Fibroblast of skin of scalp (primary cell): ENCODE results near the gene APCDD1L.

Source experiments
- DNase-seq: peaks from one replicate; pipeline ENCODE4 v3.0.0-alpha.2; 2013

APCDD1L gene

DNA sequence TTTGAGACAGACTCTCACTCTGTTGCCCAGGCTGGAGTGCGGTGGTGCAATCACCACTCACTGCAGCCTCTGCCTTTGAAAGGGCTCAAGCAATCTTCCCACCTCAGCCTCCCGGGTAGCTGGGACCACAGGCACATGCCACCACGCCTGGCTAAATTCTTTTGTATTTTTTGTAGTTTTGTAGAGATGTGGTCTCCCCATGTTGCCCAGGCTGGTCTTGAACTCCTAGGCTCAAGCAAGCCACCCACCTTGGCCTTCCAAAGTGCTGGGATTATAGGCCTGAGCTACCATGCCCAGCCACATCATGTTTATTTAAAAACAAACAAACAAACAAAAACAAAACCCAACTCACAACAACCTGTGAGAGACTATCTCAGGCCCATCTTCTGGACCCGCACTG, 29.7 kb upstream of the APCDD1L start:
- DNase-seq, result no peak

DNA sequence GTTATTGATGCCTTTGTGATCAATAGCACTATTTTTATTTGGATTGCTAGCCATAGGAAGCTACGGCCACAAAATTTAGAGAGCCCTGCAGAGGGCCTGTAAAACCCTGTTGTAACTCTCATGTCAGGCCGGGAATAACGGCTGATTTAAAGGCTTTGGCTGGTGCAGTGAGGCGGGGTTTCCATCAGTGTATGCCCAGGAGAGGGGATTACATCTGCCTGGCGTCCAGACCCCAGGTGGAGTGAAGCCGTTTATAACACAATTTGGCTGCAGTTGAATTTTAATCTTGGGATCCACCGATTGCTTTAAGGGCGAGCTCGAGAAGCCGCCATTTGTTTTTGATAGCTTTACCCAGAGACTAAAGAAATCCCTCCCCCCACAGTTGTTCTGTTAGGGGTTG, 29.1 kb upstream of the APCDD1L start:
- DNase-seq, result no peak

DNA sequence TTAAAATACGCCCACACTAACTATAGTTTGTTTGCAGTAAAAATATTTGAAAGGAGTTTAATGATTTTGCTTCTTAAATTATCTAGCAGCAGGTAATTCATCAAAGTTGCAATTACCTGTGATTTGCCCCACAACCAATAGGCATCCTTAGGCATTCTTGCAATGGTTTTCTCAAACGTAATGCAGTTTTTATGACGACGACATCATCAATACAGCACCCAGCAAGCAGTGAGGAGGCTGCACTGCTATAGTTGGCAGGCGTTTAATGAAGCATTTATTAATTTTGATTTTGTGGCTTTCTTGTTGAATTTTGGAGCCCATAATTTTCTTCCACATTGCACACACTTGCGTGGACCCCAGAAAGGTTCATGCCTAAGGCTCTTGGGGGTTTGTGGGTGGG, 28.1 kb upstream of the APCDD1L start:
- no peak for DNase-seq

DNA sequence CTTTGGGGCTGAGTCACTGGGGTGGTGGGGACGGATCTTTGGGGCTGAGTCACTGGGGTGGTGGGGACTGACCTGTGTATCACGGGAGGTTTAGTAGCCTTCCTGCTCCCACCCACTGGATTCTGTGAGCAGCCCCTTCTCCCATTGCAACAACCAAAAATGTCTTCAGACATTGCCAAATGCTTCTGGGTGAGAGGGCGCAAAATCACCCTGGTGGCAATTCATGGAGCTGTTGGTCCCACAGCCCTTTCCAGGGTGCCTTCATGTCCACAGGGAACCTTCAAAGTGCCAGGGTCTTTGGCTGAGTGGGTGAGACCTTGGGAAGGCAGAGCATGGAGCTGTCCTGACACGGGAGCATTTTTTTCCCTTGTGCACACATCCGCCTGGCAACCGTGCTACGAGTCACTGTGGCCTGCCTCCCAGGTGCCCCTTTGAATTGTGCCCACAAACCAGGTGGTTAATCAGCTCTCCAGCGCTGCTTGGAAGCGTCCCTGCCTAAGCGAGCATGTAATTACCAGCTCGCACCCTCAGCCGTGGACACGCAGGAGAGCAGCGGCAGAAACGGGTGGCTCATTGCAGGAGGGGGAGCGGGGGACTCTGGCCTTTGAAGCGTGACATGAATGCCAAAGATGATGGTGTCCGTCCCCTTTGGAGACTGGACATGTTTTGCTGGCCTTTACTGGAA, 27.4 kb upstream of the APCDD1L start:
- DNase-seq, result no peak

DNA sequence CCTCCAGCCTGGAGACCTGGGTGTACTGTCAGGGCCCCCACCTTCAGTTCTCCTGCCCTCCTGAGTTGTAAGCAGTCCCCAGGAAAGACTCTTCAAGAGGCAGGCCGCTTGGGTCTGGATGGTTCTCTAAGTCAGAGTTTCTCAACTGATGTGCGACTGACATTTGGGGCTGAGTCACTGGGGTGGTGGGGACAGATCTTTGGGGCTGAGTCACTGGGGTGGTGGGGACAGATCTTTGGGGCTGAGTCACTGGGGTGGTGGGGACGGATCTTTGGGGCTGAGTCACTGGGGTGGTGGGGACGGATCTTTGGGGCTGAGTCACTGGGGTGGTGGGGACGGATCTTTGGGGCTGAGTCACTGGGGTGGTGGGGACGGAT, 26.8 kb upstream of the APCDD1L start:
- peak; percentile 72 for DNase-seq

DNA sequence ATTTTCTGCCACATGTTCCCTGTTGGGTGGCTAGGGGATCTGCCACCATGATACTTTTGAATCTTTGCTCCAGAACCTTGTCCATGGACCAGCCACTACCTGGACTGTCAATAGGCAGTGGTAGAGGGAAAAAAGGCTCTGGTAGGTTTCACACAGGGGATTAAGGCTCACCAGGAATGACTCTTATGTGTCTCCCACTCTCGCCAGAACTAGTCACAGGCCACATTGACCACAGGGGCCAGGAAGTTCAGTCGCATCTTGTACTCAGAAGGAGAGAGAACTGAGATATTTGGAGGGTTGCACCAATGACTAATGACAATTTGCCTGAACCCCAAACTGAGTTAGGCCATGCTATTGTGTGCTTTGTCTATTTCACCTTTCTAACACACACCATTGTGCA, 23.6 kb upstream of the APCDD1L start:
- no peak for DNase-seq

DNA sequence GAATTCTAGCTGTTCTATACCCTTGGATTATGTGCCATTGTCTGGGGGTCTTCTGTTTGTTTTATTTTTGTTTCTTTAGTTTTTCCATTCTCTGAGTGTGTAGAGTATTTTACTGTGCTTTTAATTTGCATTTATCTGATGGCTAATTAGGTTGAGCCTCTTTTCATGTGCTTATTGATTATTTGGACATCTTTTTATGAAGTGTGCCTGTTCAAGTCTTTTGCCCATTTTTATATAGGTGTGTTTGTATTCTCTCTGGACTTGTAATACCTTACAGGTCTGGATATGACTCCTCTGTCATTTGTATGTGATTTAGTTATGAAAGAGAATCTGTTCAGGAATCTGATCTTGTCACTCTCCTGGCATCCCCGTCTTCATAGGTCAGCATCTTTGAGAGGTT, 22.6 kb upstream of the APCDD1L start:
- no peak for DNase-seq

DNA sequence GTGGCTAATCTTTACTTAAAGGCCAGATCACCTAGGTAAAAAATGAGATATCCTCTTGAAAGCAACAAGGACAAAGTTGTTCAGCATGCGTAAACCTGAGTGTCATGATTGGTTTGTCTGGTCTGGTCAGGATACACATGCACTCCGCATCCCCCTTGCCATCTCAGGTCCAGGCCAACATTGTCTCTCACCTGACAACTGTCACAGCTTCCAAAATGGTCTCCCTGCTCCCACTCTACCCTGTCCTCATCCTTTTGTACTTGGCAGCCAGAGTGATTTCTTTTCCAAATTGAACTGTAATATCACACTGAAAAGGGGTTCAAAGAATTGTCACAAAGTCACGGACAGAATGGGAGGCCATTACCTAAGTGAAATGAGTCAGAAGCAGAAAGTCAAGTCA, 21.1 kb upstream of the APCDD1L start:
- DNase-seq, result no peak

DNA sequence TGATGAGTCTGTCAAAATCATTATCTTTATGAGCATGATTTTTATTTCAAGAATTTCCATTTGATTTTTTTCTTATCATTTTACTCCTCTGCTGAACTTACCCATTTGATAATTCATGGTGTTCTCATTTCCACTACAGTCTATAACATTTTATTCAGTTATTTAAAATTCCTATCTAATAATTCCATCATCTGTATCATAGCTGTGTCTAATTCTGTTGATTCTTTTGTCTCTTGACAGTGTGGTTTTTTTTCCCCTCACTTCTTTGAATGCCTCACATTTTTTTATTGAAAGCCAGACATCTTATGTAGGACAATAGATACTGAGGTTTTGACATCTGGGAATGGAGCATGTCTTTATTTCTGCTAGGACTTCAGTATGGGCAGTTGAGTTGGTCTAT, 16.5 kb upstream of the APCDD1L start:
- no peak for DNase-seq

DNA sequence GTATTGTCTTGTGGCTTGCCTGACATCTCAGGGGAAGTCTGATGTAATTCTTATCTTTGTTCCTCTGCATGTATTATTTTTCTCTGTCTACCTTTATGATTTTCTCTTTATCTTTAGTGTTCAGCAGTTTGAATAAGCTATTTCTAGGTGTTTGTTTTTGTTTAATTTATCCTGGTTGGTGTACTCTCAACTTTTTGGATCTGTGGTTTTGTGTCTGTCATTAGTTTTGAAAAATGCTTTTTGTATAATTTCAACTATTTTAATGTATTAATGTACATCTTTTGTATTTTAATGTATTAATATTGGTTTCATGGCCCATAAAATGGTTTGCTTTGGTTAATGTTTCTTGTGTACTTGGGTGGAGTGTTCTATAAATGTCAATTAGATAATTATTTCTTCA, 15.9 kb upstream of the APCDD1L start:
- no peak for DNase-seq

DNA sequence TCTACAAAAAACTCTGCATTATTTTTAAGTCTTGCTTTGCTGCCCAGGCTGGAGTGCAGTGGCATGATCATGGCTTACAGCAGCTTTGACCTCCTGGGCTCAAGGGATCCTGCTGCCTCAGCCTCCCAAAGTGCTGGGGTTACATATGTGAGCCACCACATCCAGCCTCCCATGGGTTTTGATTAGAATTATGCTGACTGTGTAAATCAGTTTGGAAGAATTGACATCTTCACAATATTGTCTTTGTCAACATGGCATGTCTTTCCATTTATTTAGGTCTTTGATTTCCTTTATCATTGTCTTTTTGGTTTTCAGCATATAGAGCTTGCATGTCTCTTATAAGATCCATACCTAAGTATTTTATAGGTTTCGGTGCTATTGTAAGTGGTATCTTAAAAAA, 13.2 kb upstream of the APCDD1L start:
- DNase-seq, result no peak

DNA sequence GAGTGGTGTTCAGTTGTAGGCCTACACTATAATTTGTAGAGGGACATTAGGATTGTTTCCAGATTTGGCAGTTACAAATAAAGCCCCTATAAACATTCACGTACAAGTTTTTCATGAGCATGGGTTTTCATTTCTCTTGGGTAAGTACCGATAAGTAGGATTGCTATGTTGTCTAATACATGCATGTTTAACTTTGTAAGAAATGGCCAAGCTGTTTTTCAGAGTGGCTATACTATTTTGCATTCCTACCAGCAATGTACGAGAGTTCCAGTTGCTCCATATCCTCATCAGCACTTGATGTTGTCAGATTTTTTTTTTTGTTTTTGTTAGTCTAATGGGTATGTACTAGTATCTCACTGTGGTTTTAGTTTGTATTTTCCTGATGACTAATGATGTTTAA, 11.2 kb upstream of the APCDD1L start:
- no peak for DNase-seq

DNA sequence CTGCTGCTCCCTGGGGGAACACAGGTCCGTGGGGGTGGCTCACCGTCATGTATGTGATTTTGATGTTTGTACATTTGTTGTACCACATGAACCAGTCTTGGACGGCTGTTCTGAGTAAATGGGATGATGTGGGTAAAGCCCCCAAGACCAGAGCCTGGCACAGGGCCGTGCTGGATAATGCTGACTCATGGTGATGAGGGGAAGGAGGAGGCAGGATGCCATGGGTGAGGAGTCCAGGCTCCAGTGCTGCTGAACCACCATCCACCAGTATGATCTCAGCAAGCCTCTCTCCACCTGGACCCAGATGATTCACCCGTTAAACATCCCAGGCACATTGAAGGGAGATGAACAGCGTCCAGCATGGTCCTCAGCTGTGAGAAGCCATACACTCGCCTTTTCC, 9.6 kb upstream of the APCDD1L start:
- DNase-seq, result peak; percentile 66

DNA sequence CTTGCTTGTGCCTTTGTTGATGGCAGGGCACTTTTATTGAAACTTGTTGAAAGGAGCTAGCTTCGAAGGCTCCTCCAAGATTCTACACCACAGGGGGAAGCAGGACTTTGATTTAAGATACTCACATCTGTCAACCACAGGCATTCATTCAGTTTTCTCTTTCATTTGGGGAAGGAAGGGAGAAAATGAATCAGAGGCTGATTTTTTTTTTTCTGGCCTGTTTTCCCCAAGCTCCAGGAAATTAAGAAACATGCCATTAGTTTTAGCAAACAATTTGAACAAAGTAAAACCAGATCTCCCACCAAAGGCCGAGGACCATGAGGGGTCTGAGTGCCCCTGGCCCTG, 8.7 kb upstream of the APCDD1L start:
- DNase-seq, result peak; percentile 65

DNA sequence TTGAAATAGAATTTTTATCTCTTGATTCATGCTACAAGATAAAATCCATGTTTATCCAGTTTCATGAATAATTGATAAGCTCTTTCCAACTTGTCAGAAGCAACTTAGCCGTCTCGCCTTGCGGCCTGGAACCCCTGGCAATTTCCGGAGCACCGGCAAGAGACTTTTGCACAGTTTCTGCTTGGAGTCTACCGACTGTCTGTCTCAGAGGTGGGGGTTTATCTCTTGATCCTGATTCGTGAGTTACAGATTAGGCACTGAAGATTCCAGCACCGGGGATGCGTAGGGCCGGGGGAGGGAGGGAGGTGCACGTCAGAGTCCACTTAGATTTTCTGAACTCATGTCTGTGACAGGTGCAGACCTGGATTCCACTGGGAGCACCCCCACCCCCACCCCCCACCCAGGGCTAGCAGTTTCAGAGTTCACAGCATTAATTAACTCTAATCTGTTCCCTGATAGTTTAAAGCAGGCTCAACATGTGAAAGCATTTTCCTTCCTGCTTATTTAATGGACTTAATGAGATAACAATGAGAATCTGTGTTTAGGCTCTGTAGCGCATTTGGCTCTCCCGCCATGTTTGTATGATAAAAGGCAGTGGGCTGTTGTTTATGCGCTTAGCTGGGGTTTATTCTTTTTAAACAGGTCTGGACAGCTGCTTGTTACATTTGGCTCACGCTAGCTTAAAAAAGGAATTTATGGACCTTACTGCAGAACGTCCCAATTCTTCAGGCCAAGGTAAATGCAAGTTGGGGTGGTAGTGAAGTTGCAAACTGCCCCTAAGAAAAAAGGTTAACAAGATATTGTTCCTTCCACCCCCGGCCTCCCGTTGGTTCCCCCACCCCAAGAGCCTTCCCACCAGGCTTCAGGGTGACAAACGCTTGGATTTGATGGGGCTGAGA, 8.1 kb upstream of the APCDD1L start:
- no peak for DNase-seq

DNA sequence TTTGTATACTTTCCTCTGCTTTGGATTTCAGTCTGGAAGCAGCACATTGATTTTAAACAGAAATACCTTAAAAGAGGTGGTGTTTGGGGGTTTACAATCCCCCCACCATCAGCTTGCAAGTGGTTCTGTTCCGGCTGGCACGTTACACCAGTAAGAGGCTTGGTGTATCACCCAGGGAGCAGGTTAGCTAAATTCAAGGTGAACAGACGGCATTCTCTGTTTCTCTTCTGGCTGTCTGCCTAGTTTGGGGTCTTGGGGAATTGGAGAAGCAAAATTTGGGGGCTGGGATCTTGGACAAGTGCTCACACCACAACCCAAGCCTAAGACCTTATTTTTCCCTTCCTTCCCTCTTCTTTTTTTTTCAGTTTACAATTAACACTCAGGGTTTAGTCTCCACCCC, 7.5 kb upstream of the APCDD1L start:
- DNase-seq, result no peak

DNA sequence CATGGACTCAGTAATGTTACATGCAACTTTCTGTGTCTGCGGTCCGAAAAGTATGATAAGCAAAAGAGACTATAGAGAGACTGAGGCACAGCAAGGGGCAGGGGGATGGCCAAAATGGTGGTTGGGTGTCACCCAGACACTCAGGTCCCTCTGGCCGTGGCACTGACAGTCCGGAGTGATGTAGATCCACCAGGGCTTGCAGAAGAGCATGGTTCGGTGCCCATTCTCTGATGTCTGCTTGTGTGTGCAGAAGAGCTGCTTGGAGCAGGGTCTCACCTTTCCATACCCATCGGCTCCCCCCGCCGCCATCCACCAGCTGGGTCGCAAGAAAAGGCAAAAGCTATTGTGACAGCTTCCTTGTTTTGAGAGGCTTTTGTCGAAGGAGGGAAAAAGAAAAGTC, 6.6 kb upstream of the APCDD1L start:
- DNase-seq, result no peak

DNA sequence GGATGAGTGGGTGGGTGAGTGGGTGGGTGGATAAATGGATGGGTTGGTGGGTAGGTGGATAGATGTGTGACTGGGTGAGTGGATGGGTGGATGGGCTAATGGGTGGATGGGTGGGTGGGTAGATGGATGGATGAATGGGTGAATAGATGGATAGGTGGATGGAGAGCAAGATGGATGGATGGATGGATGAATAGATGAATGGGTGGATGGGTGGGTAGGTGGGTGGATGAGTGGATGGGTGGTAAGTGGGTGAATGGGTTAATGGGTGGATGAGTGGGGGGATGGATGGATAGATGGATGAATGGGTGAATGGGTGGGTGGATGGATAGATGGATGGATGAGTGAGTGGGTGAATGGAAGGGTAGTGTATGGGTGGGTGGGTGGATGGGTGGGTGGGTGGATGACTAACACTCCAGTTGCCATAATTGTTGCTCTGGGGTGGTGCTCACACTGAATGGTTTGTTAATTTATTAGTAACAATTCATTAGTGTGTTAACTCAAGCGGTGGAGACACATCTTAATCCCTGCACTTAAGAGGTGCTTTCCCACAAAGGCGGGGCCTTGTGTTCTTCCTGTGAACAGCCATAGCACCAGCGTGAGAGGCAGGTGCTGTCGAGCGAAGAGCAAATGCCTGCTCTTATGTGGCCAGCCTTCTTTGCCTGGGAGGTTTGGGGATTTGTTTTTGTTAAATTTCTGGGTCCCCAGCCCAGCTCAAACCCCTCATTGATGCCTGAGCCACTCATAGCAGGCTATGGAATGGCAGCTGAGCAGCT, 4.9 kb upstream of the APCDD1L start:
- DNase-seq, result no peak

DNA sequence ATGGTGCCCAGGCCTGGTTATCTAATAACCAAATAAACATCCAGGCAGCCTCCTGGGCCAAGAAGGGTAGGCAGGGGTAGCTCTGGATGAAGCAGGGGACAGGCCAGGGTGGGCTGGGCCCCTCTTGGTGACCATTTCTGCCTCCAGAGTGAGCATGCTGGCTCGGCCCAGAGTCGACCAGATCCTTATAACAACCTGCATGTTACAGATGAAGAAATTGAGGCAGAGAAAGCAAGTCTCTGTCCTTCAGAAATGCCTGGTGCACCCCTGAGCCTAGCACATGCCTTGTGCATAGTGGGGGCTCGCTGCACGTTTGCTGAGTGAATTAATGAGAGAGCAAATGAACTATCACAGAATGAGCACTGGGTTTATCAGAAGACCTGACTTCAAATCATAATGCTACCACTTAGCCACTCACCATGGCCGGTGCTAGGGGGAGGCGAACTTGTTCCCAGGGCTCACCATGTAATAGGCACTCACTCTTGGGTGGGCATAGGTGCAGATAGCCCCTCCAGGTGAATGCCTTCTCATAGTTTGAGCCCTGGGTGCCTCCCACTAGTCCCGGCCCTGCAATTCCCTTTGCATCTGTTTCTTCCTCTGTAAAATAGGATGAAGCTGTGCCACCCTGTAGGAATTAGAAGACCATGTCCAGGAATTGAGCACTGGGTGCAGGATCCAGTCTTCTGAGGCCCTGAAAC, 3.8 kb upstream of the APCDD1L start:
- DNase-seq, result no peak

DNA sequence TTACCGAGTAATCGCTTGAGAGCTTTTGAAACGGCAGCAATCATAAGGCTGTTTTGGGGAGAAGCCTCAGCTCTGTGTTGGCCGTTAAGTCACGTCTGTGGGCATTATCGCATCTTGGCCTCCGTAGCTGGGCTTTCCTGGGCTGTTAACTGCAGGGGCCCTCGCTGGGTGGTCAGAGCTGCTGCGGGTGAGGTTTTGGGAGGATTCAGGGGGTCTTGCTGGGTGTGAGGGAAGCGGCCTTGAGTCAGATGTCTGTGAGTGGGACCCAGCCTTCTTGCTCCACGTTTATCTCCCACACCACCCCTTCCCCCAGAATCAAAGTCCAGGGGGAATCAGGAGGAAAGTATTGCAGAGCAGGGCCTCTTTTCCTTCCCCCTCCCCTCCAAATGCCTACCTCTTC, 3.2 kb upstream of the APCDD1L start:
- no peak for DNase-seq

DNA sequence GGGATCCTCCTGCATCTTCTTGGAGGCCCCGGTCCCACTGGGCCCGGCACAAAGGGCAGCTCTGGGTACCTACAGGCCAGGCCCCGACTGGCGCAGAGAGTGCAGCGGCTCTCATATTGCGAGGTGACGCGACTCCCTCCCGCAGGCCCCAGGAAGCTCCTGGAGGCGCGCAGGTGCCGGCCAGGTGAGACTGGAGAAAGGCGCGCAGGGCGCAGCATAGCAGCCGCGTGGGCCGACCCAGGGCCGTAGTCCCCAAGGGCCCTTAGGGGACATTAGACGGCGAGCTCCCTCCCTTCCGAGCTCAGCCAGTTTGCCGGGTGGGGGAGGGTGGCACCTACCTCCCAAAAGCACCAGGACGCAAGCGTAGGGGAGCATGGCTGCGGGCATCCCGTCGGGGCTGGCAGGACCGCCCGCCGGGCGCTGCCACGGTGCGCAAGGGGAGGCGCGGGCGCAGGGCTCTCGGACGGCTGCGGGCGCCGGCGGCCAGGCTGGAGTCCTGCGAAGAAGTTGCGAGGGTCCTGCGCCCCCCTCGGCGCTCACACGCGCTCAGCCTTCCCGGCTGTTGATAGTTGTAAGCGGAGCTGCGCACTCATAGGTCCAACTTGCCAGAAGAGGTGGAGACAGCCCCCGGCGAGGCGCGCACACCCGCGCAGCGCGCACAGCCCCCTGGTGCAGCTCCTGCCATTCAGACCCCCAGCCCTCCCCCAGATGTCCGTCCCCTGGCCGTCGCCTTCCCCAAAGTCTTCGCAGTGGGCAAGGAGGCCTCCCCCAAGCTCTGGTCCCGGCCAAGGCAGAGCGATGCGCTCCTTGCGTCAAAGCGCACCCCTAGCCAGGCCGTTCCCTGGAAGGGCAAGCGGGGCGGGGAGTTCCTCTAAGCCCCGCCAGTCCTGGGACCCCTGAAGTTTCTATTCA, 622 bp downstream of the APCDD1L start:
- DNase-seq, result peak; percentile 11
